ENCODE measurements around the gene PBRM1. TPM values are rescaled to one million over a fixed set of nuclear protein-coding genes. Genes with fewer than 3 reads are reported as not detected.

The PBRM1 gene
- total RNA-seq, 1 donor from 2014 or later: 62.1 TPM

GRCh38 chr3:52719618-52720017 lies 33.9 kb upstream of the PBRM1 start:
- ChIA-PET CTCF (no interaction called here), POLR2A (interaction anchor here (1.0 kb wide), 1 partner anchor 65 kb away, joined by 4 read pairs; no protein-coding TSS in a partner anchor)
- ATAC-seq (ENCODE audit: low read depth) (no peak), DNase-seq (no peak)
- intact Hi-C loops (cut with micrococcal nuclease): no loop called here
- Mint-ChIP-seq H3K27me3 (no peaks in the 10 kb centered on the region), H3K36me3 (ENCODE audit: low read depth) (peaks cover 25% of the 10 kb centered on the region), H3K27ac (no peak overlapping the region), H3K4me1 (peaks cover 10% of the 10 kb centered on the region), H3K4me3 (no peak overlapping the region), H3K9me3 (peaks cover 2% of the 10 kb centered on the region)
- TF ChIP-seq CTCF (IDR thresholded peaks at IDR 0.05): no peak

- H3K36me3 Mint-ChIP-seq (ENCODE audit: low read depth): peaks cover 32% of the 10 kb centered on the region
- peaks cover 11% of the 10 kb centered on the region for H3K4me1 Mint-ChIP-seq
- TF ChIP-seq CTCF (IDR thresholded peaks at IDR 0.05): no peak
- H3K27me3 Mint-ChIP-seq: no peaks in the 10 kb centered on the region
- ChIA-PET POLR2A (interaction anchor here (1.0 kb wide), 1 partner anchor 9 kb away, joined by 4 read pairs; no protein-coding TSS in a partner anchor), CTCF (no interaction called here)
- intact Hi-C loops (cut with micrococcal nuclease): no loop called here
- H3K4me3 Mint-ChIP-seq: no peak overlapping the region
- H3K9me3 Mint-ChIP-seq: peaks cover 2% of the 10 kb centered on the region
- DNase-seq: no peak
- ATAC-seq (ENCODE audit: low read depth): no peak
- H3K27ac Mint-ChIP-seq: no peak overlapping the region
These were observed 30.1 kb upstream of the PBRM1 start for GRCh38 chr3:52715714-52716305.

- POLR2A ChIA-PET: interaction anchor here (1.0 kb wide), 1 partner anchor 8 kb away, joined by 4 read pairs; no protein-coding TSS in a partner anchor
- no peak for TF ChIP-seq CTCF (IDR thresholded peaks at IDR 0.05)
- no peak overlapping the region for H3K4me3 Mint-ChIP-seq
- H3K36me3 Mint-ChIP-seq (ENCODE audit: low read depth): peaks cover 29% of the 10 kb centered on the region
- no peak for DNase-seq
- intact Hi-C loops (cut with micrococcal nuclease): no loop called here
- peaks cover 17% of the 10 kb centered on the region for H3K4me1 Mint-ChIP-seq
- peaks cover under 1% of the 10 kb centered on the region for H3K9me3 Mint-ChIP-seq
- H3K27me3 Mint-ChIP-seq: no peaks in the 10 kb centered on the region
- ATAC-seq (ENCODE audit: low read depth): no peak
- no peak overlapping the region for H3K27ac Mint-ChIP-seq
- CTCF ChIA-PET: no interaction called here
These were observed 28.9 kb upstream of the PBRM1 start for GRCh38 chr3:52714335-52715302.

- POLR2A ChIA-PET: no interaction called here
- no peak overlapping the region for H3K27ac Mint-ChIP-seq
- no peak for TF ChIP-seq CTCF (IDR thresholded peaks at IDR 0.05)
- H3K4me1 Mint-ChIP-seq: peaks cover 25% of the 10 kb centered on the region
- intact Hi-C loops (cut with micrococcal nuclease): no loop called here
- H3K4me3 Mint-ChIP-seq: no peak overlapping the region
- H3K36me3 Mint-ChIP-seq (ENCODE audit: low read depth): peaks cover 34% of the 10 kb centered on the region
- CTCF ChIA-PET: no interaction called here
- no peaks in the 10 kb centered on the region for H3K27me3 Mint-ChIP-seq
- no peaks in the 10 kb centered on the region for H3K9me3 Mint-ChIP-seq
- DNase-seq (no peak), ATAC-seq (ENCODE audit: low read depth) (no peak)
These were observed 26.8 kb upstream of the PBRM1 start for GRCh38 chr3:52712291-52713212.

Measured in activated B cell treated with CpG ODN at 0.5 μM for 24 hours (primary cell).